ENCODE measurements around the gene LSM3. TPM values are rescaled to one million over a fixed set of nuclear protein-coding genes. Genes with fewer than 3 reads are reported as not detected.

Gene LSM3
- total RNA-seq, 1 experiment from 2014 or later: 40.7 TPM

- no peak for DNase-seq (ENCODE audit: low read depth)
These were observed 63.1 kb downstream of the LSM3 start for GRCh38 chr3:14241716-14242115.

GRCh38 chr3:14242490-14243311 is 64.1 kb downstream of the LSM3 start:
- DNase-seq (ENCODE audit: low read depth): no peak

DNA sequence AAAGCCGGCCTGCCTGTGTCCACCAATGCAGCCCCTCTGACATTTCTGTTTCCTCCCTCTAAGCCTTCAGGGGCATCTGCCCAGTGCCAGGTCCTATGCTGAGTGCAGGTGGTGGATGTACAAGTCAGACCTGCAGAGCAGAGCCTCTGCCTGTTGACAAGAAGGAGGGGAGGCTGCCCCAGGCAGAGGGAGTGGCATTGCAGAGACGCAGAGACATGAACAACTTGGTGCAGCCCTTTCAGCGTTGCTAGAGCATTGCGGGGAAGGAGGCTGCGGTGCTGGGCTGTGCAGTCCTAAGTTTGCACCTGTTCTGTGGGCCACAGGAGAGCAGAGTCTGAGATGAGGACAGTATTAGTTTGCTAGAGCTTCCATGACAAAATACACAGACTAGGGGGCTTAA is 65.2 kb downstream of the LSM3 start:
- no peak for DNase-seq (ENCODE audit: low read depth)

DNA sequence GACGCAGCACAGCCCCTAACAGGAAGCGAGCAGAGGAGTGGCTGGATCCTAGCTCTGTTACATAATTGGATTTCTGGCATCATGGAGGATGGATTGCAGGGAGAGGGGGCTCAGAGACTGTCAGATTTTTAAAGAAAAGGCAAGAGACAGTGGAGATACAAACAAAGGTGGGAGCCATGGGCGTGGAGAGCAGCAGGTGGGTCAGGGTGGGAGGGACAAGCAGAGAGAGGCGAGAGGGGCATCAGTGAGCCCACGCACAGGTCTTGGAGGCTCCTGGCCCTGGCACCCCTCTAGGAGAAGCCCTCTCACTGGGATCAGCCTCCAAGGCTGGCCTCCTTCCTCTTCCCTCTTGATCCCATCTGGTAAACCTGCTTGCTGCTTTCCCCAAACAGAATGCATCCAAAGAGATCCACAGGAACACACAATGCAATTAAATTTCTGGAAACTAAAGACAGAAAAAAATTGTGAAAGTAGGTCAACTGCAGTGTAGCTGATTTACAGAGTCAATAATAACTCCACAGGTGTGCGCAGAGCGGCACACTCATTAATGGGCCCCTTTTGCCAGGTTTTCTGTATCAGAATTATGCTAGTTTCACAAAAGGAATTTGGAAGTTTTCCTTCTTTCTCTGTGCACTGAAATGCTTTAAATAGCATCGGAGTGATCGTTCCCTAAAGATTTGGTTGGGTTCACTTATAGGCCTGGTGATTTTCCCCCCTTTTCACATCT is 66.1 kb downstream of the LSM3 start:
- no peak for DNase-seq (ENCODE audit: low read depth)

- DNase-seq (ENCODE audit: low read depth): no peak
These were observed 66.6 kb downstream of the LSM3 start for GRCh38 chr3:14245248-14245639.

- no peak for DNase-seq (ENCODE audit: low read depth)
These were observed 67.2 kb downstream of the LSM3 start for GRCh38 chr3:14245822-14246221.

GRCh38 chr3:14246414-14246813 is 67.8 kb downstream of the LSM3 start:
- DNase-seq (ENCODE audit: low read depth): no peak

DNA sequence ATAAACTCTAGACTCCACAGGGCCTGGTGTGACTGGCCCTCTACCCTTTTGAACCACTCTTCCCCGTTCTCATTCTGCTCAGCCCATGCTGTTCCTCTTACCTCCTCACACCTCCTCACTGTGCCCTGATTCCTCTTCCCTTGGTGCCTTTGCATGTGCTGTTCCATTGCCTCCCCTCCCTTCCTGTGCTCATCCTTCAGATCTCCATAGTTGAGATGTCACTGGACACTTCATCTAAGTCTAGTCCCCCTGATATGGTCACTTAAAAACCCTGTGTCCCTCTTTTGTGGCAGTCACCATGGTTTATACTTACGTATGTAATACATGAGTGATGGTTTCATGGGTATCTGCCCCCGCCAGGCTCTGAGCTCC is 69.8 kb downstream of the LSM3 start:
- DNase-seq (ENCODE audit: low read depth): no peak

DNA sequence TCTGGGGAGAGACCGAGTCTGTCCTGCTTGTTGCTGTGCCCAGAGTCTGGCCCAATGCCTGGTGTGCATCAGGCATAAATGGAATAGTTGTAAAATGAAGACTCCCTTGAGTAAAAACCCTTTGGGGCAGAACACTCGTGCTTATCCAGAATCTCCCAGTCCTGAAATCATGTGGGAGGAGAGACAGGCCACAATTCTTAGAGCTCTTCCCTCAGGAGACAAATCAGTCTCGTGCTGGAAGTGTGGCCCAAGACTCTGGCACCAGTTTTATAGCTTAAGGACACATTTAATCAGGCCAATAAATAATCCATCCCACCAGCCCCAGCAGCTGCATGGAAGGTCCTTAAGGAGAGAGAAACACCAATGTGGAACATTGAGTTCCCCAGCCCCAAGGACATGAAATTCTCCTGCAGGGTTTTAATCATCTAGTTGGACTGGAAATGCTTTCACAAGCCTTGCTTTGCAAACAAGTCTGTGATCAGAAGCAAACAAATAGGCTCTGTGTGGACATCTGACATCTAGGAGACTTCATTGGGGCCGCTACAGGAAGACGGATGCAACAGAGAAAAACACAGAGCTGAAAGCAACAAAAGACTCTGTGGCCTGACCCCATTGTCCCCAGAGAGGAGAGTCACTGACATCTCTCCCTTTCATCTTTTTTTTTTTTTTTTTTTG is 70.4 kb downstream of the LSM3 start:
- DNase-seq (ENCODE audit: low read depth): peak; percentile 53

Other genes with a start within 250 kb of the LSM3 start
- 19.7 and 21.1 TPM in 2 replicates for gene CHCHD4, start 53.9 kb upstream of the LSM3 start, total RNA-seq (2014; rRNA removed; shearing (Covaris generic))
- 104 and 114 TPM in 2 replicates for gene TMEM43, start 53.8 kb upstream of the LSM3 start, total RNA-seq (2014; rRNA removed; shearing (Covaris generic))
- gene XPC, start 216 bp upstream of the LSM3 start, total RNA-seq (2014; rRNA removed; shearing (Covaris generic)): 19.6 and 21.2 TPM in 2 replicates
- 58.6 and 59.0 TPM in 2 replicates for gene SLC6A6, start 223.8 kb downstream of the LSM3 start, total RNA-seq (2014; rRNA removed; shearing (Covaris generic))